NCI-H2227 (cell line): ENCODE data around the gene FKBP8.

ENCODE experiments used
- DNase-seq: peaks from one replicate; lab custom pipeline; 2025; ENCODE audit not compliant: unreplicated experiment; lab: John Stamatoyannopoulos, UW

Gene FKBP8

DNA sequence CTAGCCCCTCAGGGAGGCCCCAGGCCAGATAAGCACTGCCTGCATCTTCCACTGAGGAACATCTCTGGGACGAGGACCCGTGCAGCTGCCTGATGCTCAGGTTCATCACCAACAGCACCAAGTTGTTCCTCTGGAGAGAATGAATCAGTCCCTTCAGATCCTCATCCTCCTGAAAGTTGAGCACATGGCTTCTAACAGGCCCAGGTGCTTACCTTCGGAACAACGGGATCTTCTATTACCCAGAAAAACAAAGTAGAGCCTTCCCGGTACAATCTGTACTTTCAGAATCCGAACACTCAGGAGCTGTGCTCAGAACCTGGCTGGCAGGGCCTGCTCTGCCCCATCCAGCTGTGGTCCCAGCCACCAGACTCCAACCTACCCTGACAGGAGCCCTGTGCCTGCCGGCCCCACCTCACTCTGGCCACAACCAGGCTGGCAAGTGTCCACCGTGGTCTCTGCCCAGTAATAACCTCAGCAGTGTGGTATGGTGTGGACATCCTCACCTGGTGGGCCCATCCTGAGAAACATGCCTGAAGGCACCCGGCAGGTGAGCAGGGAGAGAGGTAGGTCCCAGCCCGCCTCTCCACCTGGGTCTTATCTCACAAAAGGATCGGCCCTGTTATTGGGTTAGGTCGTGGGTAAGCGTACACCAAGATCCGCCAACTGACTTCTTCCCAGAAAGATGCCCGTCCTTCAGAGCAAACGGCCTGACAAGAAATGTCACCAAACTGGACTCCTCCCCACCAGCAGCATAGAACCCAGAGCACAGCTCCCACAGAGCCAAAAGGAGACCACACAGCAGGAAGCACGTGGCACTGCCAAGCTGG, 55.6 kb downstream of the FKBP8 start:
- DNase-seq, result no peak

DNA sequence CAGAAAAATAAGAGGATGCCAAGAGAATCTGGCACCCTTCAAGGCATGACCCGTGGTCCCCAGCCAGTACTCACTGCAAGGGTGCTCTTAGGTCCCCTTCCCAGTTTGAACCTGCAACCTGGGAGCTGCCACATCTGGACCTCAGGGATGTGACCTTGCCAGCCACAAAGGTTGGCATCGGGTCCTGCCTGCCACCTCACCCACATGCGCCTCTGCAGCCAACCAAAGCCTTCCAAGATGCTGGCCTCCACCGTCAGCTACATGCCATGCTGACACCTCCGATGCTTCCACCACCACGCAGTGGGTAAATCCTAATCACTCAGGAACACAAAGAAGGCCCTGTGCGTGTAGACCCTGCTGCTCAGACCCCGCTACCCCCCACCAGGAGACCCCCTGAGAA, 56.6 kb downstream of the FKBP8 start:
- no peak for DNase-seq

- DNase-seq, result no peak
These were observed 58.4 kb downstream of the FKBP8 start for GRCh38 chr19:18484992-18485391.

- DNase-seq, result peak; percentile 31
These were observed 60.1 kb downstream of the FKBP8 start for GRCh38 chr19:18483119-18483890.
